Hippocampal formation (tissue), 2 donors: Measurements from ENCODE around the gene ELOB.
A peak's percentile ranks its signal among the peaks of the same experiment; 100 is the strongest.

ENCODE experiments used
- DNase-seq, 2 donors: peaks; one replicate each; lab custom pipeline; 2025; lab: John Stamatoyannopoulos, UW

The ELOB gene

DNA sequence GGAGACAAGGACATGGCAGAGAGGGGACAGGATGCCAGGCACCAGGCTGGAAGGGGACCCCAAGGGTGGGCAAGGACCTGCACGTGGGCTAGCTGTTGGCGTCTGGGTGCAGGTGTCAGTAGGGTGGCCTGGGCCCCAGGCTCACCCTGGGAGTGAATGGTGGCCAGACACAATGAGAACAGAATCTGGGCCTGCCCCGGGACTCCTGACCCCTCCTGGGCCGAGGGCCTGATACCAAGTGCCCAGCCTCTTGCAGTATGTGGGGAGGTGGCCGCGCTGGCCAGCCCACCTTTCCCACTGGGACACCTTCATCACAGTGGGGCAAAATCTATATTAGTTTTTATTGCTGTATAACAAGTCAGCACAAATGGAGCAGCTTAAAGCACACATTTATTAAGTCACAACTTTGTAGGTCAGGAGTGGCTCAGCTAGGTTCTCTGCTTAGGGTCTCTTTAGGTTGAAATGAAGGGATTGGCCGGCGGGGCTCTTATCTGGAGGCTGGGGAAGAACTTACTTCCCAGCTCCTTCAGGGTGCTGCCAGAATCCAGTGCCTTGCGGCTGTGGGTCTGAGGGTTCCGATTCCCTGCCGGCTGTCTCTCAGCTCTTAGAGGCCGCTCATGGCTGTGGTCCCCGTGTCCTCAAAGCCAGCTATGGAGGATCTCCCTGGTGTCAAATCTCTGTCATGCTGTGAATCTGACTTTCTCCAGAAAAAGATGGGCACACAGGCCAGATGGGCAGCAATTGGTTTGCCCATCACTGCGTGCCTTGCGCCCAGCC is 6.7 kb upstream of the ELOB start:
- no peak for DNase-seq

GRCh38 chr16:2782583-2783351 is 5.7 kb upstream of the ELOB start:
- DNase-seq = no peak

DNA sequence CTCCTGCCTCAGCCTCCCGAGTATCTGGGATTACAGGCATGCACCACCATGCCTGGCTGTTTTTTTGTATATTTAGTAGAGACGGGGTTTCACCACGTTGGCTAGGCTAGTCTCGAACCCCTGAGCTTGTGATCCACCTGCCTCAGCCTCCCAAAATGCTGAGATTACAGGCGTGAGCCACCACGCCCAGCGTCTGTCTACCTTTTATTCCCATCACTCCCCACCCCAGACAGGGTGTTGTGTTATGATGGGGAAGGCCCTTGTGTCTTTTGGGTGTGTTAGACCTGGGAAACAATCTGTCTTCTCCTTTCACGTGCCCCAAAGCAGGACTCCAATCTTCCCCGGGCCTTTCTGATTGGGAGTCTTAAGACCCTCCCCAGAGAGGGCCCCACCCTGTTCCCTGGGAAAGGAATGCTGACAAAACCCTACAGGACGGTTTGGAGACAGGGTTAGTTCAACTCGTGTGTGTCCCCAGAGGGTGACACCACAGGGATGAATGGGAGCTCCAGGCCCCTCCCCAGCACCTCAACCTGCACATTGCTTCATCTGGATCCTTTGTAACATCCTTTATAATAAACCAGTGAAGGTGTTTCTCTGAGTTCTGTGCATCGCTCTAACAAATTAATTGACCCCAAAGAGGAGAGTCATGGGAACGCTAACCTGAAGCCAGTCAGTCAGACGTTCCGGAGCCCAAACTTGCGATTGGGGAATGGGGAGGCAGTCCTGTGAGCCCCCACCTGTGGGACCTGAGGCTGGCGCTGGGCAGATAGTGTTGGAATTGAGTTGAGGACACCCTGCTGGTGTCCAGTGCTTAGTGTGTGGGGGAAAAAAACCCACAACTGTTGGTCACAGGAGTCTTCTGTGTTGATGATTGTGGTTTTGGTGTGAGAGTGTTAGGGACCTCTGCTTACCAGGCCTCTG is 3.2 kb upstream of the ELOB start:
- DNase-seq = no peak

GRCh38 chr16:2779151-2779920 is 2.3 kb upstream of the ELOB start:
- DNase-seq = no peak

DNA sequence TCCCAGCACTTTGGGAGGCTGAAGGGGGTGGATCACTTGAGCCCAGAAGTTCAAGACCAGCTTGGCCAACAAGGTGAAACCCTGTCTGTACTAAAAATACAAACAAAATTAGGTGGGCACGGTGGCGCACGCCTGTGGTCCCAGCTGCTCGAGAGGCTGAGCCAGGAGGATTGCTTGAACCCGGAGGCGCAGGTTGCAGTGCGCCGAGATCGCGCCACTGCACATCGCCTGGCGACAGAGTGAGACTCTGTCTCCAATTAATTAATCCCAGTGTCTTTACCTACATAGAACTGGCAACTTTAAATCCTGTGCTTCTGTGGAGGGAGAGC is 1.5 kb upstream of the ELOB start:
- DNase-seq = no peak

DNA sequence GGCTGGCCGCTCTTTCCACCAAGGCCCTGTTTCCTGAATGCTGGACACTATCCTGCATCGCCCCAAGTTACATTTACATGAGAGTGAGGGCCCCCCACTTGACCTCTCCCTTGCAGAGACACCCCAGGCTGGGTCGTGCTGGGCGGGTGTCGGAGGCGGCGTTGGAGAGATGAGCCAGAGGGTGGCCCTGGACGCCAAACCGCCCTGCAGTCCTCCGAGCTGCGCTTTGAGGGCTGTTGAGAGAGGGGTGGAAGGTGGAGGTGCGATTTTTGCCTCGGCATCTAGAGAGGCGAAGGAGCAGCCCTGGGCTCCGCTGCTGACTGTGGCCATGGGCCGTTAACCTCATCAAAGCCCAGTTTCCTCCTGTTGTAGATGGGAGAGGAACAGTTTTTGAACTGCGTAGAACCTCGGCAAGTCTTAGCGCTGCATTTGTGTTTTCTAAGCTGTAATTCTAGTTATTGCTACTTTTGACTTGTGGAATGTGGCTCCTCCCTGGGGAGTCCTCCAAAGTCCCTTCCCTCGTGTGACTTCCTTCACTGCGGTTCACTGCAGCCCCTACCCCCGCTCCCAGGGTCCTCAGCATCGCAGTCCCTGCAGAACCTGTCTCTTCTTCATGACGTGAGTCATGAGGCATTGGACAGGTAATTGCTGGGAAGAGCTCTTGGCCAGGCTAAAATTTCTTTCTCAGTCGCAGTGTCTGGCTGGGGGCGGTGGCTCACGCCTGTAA is 986 bp upstream of the ELOB start:
- peak in 1 of 2 donors; percentile 47 for DNase-seq

DNA sequence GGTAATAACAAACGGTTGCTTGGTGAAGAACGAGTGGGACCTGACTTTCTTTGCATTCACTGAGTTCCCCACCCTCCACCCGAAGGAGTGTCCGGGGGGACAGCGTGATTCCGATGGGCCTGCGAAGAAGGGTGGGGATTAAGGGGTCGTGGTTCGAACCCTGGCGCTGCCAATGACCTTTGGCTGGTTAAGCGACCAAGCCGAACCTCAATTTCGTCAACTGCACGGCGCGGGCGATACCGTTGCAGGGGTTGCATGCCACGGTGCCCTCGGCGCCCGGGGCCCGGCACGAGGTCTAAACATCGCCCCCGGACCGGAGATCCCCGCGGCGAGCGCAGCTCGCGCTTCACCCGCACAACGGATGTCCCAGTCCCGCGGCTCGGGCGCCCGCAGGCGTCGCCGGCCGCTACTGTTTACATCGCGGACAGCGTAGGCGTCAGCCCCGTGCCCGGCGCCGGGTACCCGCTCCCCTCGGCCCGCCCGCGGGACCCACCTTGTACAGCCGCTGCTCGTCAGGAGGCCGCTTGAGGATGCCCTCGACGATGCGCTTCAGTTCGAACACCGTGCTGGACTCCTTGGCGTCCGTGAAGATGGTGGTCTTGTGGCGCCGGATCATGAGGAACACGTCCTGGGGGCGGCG is 460 bp downstream of the ELOB start:
- no peak for DNase-seq

DNA sequence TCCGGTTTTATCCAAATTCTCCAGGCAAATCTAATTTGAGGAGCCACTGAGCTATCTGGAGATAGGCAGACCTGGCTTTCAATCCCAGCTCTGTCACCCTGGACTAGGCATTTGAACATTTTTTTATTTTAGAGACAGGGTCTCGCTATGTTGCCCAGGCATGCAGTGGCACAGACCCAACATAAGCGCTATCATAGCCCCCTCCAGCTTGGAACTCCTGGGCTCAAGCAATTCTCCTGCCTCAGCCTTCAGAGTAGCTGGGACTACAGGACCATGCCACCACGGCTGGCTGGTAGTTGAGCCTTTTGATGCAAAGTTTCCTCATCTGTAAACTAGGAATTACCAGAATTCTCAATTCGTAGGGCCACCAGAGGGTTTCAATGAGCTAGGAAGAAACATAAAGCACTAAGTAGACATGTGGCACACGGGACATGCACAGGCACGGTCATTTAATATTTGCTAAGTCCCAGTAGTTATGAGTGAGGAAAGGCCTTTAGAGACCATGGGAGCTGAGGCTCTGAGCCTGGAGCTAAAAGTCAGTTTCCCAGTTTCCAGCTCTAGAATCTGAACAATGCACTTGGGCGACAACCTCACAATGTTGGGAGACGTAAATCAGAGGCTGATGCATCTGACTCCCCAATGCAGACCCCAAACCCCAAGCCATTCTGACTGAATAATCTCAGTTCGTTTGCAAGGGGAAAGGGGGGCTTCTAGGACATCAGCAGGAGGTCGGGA is 1.1 kb downstream of the ELOB start:
- no peak for DNase-seq

DNA sequence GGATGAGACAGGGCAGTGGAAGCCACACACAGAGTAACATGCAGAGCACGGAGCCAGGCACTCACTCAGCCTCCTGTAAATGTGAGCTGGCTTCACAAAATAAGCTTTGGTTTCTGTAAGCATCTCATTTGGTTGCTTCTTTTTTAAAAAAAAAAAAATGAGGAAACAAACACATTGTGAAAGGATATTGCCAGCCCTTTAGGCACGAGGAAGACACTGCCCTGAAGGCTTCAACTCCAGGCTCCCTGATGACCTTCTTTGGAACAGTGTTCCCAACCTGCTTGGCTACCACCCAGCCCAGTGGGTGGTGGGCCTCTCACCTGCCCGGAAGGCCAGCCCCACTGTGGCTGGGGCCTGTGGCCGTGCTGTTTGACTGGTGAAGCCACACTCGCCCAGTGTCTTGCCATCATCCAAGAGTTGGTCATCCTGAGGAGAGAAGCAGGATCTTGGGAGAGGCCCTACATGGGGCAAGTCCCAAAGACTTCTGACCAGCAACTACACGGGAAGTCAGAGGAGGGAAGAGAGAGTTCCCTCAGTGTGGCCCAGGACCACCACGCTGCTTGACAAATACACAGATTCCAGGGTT is 1.9 kb downstream of the ELOB start:
- no peak for DNase-seq

DNA sequence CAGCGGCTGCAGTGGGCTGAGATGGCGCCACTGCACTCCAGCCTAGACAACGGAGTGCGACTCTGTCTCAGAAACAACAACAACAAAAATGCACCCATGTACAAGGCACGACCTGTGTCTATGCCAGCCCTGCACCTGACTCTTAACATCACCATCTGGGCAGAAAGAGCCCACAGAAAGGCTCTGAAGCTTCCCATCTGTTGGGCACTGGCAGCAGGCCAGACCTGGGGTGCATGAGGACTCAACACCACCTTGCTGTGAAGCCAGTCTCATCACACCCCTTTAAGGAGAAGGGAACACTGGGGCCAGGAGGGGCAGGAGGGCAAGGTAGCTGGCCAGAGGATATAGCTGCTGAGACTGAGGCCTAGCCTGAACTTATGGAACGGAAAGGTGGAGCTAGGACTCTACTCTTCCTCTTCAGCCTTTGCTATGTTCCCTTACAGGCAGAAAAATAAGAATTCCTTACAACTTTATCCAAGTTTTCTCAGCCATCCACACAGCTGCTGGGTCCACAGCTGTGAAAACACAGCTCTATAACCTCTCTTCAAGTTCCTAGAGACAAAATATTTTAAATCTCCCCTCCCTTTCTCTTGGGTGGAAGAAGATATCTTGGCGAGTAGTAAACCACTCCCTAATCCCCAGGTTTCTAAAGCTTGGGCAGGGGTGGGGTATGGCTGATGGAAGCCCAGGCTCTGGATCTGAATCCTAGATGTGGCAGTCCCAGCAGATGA is 2.8 kb downstream of the ELOB start:
- DNase-seq = no peak

DNA sequence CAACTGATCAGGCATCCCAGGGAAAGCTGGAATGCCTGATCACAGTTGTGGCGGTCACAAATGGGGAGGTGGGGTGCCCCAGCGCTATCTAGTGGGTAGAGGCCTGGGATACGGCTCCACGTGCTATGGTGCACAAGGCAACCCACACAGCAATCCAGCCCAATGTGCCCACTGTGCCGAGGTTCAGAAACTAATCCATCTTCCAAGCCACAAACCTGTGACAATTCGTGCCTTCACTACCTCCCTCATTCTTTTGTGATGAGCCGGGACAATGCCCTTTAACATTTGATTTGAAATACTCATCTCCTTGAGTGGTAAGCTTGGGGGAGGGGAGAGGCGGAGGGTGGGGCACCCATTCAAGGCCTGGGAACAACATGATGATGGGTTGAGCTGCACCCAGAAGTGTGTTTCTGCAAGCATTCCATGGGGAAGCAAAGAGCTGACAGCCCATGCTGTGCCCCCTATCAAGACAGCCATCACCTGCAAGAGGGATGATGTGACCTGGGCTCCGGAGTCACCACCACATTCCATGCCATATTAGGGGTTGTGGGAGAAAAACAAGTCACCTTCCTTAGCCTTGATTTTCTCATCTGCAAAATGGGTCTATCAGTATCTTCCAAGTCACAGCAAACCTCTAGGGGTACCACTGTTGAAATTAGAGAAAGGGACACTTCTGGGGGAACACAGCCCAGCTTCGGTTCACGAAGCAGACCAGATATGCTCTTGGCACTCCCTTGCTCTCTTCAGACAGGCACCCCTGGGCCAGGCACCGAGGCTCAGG is 3.7 kb downstream of the ELOB start:
- no peak for DNase-seq

DNA sequence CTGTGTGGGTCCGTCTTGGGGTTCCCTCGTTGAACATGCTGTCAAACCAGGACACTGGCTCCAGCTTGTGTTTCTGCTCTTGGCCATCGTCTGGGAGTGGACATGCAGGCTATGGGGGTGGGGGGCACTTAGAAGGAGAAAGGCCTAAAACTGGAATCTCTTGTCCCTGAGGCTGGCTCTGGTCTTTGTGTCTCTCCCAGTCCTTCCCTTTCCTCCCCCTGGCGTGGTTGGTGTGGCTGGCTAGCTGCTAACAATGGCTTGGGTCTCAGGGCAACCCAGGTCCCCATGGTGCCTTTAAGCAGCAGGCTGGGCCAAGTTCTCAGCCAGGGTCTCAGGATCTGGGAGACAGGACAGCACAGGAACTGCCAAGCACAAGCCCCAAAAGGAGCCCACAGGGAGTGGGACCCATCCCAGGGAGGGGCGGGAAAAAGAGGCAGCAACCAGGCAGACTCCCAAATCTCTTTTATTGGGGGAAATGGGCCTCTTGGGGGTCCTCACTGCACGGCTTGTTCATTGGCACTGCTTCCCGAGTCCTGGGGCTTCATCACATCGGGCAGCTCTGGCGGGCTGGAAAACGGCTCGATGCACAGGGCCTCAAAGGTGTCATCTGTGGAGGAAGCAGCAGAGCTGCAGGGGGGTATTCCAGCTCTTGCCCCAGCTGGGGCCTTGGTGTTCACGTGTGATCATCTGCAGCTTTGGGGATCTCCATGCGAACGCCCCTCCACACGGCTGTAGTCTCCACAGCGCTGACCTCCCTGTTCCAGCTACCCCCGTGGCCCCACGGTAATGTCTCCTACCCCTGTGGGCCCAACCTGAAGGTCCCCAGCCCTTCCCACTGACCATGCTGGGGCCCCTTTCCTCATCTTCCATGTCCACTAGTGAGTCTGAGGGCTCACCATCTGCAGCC is 5.3 kb downstream of the ELOB start:
- no peak for DNase-seq

DNA sequence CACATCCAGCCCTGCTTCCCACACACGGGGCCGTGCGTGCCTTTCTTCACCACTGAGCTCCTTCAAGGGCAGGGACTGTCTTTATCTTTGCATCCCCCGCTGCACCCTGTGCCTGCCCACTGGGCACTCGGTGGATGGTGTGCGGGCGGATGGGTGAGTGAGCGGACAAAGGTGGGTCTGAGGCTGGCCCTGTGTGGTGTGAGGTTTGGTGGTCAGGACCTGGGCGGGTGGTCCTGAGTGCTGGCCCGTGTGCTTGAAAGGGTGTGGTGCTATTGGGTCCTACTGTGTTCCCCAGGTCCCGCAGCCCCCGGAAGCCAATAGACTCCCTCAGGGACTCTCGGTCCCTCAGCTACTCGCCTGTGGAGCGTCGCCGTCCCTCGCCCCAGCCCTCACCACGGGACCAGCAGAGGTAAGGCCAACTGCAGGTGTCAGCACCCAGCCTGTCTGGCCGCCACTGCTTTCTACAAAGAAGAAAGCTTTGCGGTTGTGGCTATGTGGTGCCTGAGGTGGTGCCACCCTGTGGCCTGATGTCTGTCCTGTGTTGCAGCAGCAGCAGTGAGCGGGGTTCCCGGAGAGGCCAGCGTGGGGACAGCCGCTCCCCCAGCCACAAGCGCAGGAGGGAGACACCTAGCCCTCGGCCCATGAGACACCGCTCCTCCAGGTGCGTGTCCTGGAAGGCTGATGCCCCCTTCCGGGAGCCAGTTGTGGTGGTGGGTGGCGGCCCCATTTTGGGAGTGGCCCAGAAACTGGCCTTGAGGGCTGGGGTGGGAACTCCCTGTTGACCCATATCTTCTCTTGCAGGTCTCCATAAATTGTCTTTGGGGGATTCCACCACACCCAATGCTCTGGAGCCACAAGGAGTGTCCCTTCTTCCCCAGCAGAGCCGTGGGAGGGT is 6.8 kb downstream of the ELOB start:
- no peak for DNase-seq

DNA sequence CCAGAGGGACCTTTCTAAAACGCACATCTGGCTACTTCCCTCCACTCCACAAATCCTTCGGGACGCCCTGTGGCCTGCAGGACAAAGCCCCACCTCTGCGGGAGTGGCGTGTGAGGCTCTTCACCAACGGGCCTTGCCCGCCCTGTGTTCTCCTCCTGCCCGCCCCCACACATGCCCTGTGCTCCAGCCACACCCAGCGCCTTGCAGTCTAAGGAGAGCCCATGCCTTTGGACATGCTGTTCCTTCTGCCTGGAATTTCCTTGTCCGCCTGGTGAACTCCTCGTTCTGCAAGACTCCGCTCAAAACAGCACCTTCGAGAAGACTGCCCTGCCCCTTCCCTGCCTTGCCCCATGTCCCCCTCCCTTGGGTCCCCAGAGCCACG is 7.4 kb downstream of the ELOB start:
- no peak for DNase-seq

DNA sequence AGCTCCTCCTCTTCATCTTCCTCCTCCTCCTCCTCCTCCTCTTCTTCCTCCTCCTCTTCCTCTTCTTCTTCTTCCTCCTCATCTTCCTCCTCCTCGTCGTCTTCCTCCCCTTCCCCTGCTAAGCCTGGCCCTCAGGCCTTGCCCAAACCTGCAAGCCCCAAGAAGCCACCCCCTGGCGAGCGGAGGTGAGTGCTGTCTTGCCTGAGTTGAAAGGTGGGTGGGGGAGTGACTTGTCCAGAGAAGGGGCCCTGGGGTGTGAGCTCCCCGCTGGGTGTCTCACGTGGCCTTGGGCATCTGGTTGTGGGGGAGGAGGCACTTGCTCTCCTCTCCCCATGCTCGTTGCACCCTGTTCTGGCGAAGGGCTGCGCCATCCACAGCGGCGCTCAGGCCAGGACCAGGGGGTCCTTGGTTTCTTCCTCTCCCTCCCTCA is 8.0 kb downstream of the ELOB start:
- no peak for DNase-seq
